ENCODE results near the gene HACL1. TPM values are rescaled to one million over a fixed set of nuclear protein-coding genes. Genes with fewer than 3 reads are reported as not detected.

Gene HACL1
- total RNA-seq, 1 experiment from 2014 or later: 25.5 TPM

GRCh38 chr3:15591242-15591641 is 10.1 kb downstream of the HACL1 start:
- no peak for DNase-seq
- BruUV-seq (replicated peaks): no TSS peak

GRCh38 chr3:15585111-15585845 is 16.1 kb downstream of the HACL1 start:
- H3K9ac ChIP-seq (ENCODE audit: low read length): no peak overlapping the region
- no peak for DNase-seq
- no peak overlapping the region for H3K27ac ChIP-seq (ENCODE audit: low read length)
- no peaks in the 10 kb centered on the region for H4K20me1 ChIP-seq (ENCODE audit: low read length)
- no peak overlapping the region for H2AFZ ChIP-seq (ENCODE audit: low read length)
- no peaks in the 10 kb centered on the region for H3K9me2 ChIP-seq (replicated peaks; ENCODE audit: low read length)
- no peak overlapping the region for H3K4me3 ChIP-seq (ENCODE audit: low read length)
- no peaks in the 10 kb centered on the region for H3K27me3 ChIP-seq (ENCODE audit: low read length)
- H3F3A ChIP-seq (ENCODE audit: low read length, unreplicated experiment): no peaks in the 10 kb centered on the region
- intact Hi-C loops (cut with micrococcal nuclease): no loop called here
- no peak overlapping the region for H3K4me2 ChIP-seq (ENCODE audit: low read length)
- TF ChIP-seq CTCF (conservative IDR thresholded peaks at IDR 0.05; ENCODE audit: low read depth, low read length): no peak
- no peak for TF ChIP-seq EZH2phosphoT487 (IDR thresholded peaks at IDR 0.05; ENCODE audit: borderline replicate concordance, low read length)
- no peak for TF ChIP-seq EZH2 (IDR thresholded peaks at IDR 0.05; ENCODE audit: low read length, unreplicated experiment)
- no peaks in the 10 kb centered on the region for H3K9me3 ChIP-seq (ENCODE audit: low read length)
- H3K79me2 ChIP-seq (ENCODE audit: low read length): no peaks in the 10 kb centered on the region
- ChIA-PET POLR2A (ENCODE audit: unreplicated experiment) (no interaction called here), CTCF (no interaction called here)
- no peak for ATAC-seq
- no TSS peak for BruUV-seq (replicated peaks)
- H3K36me3 ChIP-seq (ENCODE audit: low read depth, low read length): peaks cover 25% of the 10 kb centered on the region
- no peaks in the 10 kb centered on the region for H3K4me1 ChIP-seq (ENCODE audit: insufficient read depth, low read length)

More at GRCh38 chr3:15591242-15591641, 10.1 kb downstream of the HACL1 start:
- Histone ChIP-seq H4K20me1 (ENCODE audit: low read length) (no peaks in the 10 kb centered on the region), H2AFZ (ENCODE audit: low read length) (no peak overlapping the region), H3K9me3 (ENCODE audit: low read length) (no peaks in the 10 kb centered on the region), H3K4me1 (ENCODE audit: insufficient read depth, low read length) (no peaks in the 10 kb centered on the region), H3K9ac (ENCODE audit: low read length) (no peak overlapping the region), H3K4me3 (ENCODE audit: low read length) (no peak overlapping the region), H3K36me3 (ENCODE audit: low read depth, low read length) (peaks cover 28% of the 10 kb centered on the region), H3K9me2 (replicated peaks; ENCODE audit: low read length) (no peaks in the 10 kb centered on the region), H3F3A (ENCODE audit: low read length, unreplicated experiment) (peaks cover 11% of the 10 kb centered on the region), H3K79me2 (ENCODE audit: low read length) (no peaks in the 10 kb centered on the region), H3K4me2 (ENCODE audit: low read length) (no peak overlapping the region), H3K27me3 (ENCODE audit: low read length) (no peaks in the 10 kb centered on the region), H3K27ac (ENCODE audit: low read length) (no peak overlapping the region)
- intact Hi-C loops (cut with micrococcal nuclease): no loop called here
- TF ChIP-seq EZH2 (IDR thresholded peaks at IDR 0.05; ENCODE audit: low read length, unreplicated experiment) (no peak), CTCF (conservative IDR thresholded peaks at IDR 0.05; ENCODE audit: low read depth, low read length) (no peak), EZH2phosphoT487 (IDR thresholded peaks at IDR 0.05; ENCODE audit: borderline replicate concordance, low read length) (no peak)
- ChIA-PET POLR2A (ENCODE audit: unreplicated experiment) (no interaction called here), CTCF (no interaction called here)
- ATAC-seq: no peak
